Brain microvascular endothelial cell (primary cell): ENCODE data around the gene ARID4B.
"Not testable (repeated sequence)": the region's sequence is repeated elsewhere in the genome, so short reads cannot be mapped to it uniquely, and the experiment has no call there.

Source experiments
- DNase-seq: peaks from one replicate; pipeline ENCODE4 v3.0.0-alpha.2; 2020
- H3K27ac ChIP-seq: fragments of 250-450 bp; sonication (Bioruptor Pico); 2 replicates; pipeline ENCODE4 v1.5.1; 2020; ENCODE audit warnings: mild to moderate bottlenecking, moderate library complexity
- H3K27me3 ChIP-seq: fragments of 250-450 bp; sonication (Bioruptor Pico); replicated peaks from 2 replicates; pipeline ENCODE4 v1.5.1; 2020; ENCODE audit warnings: mild to moderate bottlenecking
- H3K36me3 ChIP-seq: fragments of 250-450 bp; sonication (Bioruptor Pico); replicated peaks from 2 replicates; pipeline ENCODE4 v1.5.1; 2020; ENCODE audit warnings: mild to moderate bottlenecking
- H3K4me3 ChIP-seq: 2 replicates; pipeline ENCODE4 v1.5.1; 2011; ENCODE audit warnings: low read depth, mild to moderate bottlenecking, control low read depth, low read length, moderate library complexity
- in situ Hi-C: cut with HindIII; loops from 2 replicates; pipeline ENCODE4 v1.10.0; 2017; ENCODE audit warnings: low sequenced_read_pairs, low pct_ligation_motif_present
- TF ChIP-seq, protein P1 (sequence below): IDR thresholded peaks from 2 replicates; pipeline ENCODE4 v1.5.1; 2011; ENCODE audit warnings: low read depth, mild to moderate bottlenecking, moderate library complexity, low read length, control low read depth, inconsistent platforms; ENCODE audit errors: missing control alignments

Gene ARID4B

DNA sequence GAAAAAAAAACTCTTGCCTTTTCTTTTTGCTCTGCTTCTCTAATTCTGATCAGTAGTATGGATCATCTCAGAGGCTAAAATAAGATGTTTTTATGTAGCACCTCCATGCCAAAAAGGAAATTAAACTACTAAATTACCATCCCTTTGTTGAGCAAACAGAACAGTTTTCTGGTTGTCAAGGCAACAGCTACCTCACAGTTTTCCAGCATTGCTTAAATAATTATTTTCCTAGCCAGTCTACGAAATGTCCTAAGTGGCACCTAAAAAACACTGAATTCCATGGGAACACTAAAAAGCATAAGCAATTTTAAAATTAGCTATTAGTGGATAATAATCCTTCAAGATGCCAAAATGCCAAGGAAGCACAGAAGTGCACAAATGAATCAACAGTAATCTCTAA, 61.7 kb downstream of the ARID4B start:
- no peaks in the 10 kb centered on the region for H3K36me3 ChIP-seq
- no peak overlapping the region for H3K27ac ChIP-seq
- DNase-seq = no peak
- TF ChIP-seq, protein P1, sequence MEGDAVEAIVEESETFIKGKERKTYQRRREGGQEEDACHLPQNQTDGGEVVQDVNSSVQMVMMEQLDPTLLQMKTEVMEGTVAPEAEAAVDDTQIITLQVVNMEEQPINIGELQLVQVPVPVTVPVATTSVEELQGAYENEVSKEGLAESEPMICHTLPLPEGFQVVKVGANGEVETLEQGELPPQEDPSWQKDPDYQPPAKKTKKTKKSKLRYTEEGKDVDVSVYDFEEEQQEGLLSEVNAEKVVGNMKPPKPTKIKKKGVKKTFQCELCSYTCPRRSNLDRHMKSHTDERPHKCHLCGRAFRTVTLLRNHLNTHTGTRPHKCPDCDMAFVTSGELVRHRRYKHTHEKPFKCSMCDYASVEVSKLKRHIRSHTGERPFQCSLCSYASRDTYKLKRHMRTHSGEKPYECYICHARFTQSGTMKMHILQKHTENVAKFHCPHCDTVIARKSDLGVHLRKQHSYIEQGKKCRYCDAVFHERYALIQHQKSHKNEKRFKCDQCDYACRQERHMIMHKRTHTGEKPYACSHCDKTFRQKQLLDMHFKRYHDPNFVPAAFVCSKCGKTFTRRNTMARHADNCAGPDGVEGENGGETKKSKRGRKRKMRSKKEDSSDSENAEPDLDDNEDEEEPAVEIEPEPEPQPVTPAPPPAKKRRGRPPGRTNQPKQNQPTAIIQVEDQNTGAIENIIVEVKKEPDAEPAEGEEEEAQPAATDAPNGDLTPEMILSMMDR = no peak
- no peak overlapping the region for H3K4me3 ChIP-seq
- no peaks in the 10 kb centered on the region for H3K27me3 ChIP-seq
- in situ Hi-C loops = no loop called here

DNA sequence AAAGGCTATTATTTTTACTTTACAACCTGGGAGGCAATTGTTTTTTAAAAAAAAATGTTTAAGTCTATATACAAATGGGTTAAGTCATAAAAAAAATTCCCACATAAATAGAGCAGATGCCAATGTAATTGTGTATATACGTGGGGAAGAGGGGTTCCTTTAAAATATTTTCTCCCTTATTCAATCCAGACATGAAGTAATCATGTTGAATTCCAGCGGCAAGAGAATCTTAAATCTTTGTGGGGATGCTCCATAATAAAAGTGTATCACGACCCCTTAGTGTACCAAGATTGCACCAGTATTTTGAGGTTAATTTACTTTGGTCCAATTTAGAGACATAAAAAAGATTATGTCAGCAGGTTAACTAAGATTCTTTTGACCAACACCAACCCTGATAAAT, 62.1 kb downstream of the ARID4B start:
- DNase-seq = no peak
- H3K27ac ChIP-seq = no peak overlapping the region
- TF ChIP-seq, protein P1 = no peak
- no peak overlapping the region for H3K4me3 ChIP-seq
- no peaks in the 10 kb centered on the region for H3K27me3 ChIP-seq
- no peaks in the 10 kb centered on the region for H3K36me3 ChIP-seq
- in situ Hi-C loops = no loop called here

DNA sequence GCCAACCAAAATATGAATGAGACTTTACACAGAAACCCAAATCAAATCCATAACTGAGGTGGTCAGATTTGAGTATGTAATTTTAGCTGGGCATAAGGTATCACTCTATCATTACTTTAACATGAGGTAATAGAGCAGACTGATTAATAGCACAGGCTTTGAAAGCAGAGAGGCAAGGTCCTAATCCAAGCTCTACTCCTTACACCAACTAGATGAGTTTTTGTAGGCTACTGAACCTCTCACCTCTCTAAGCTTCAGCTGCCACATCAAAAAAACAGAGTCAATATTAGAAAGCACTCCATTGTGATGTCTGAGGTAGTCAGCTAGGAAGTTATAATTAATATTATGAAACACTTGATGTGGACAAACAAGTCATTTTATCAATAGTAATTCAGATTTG, 63.7 kb downstream of the ARID4B start:
- no peak overlapping the region for H3K27ac ChIP-seq
- DNase-seq = no peak
- in situ Hi-C loops = no loop called here
- H3K27me3 ChIP-seq = no peaks in the 10 kb centered on the region
- TF ChIP-seq, protein P1 = no peak
- H3K36me3 ChIP-seq = no peaks in the 10 kb centered on the region
- H3K4me3 ChIP-seq = no peak overlapping the region

DNA sequence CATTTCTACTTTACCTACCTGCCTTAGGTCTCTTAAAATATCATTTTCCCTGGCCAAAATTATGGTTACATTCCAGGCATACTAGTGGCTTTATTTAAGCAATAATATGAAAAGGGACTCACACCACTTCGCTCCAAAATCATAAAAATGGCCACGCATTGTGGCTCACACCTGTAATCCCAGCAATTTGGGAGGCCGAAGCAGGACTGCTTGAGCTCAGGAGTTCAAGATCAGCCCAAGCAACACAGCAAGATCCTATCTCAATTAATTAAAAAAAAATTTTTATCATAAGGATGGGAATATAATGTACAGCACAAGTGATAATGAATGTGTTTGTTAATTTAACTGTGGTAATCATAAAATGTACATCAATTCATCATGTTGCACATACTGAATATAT, 65.4 kb downstream of the ARID4B start:
- Histone ChIP-seq H3K27me3 (no peaks in the 10 kb centered on the region), H3K27ac (no peak overlapping the region), H3K4me3 (no peak overlapping the region), H3K36me3 (no peaks in the 10 kb centered on the region)
- TF ChIP-seq, protein P1 = no peak
- in situ Hi-C loops = no loop called here
- DNase-seq = no peak

DNA sequence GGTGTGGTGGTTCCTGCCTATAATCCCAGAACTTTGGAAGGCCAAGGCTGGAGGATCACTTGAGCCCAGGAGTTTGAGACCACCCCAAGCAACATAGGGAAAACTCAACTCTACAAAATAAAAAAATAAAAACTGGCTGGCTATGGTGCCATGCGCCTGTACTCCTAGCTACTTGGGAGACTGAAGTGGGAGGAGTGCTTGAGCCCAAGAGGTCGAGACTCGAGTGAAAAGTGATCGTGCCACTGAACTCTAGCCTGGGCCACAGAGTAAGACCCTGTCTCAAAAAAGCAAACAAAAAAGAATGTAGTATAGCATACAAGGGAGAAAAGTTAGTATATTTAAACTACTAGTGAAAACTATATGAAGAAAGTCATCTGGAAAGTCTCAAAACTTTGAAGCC, 66.7 kb downstream of the ARID4B start:
- in situ Hi-C loops = no loop called here
- no peak overlapping the region for H3K27ac ChIP-seq
- H3K4me3 ChIP-seq = no peak overlapping the region
- no peaks in the 10 kb centered on the region for H3K36me3 ChIP-seq
- DNase-seq = no peak
- no peaks in the 10 kb centered on the region for H3K27me3 ChIP-seq
- TF ChIP-seq, protein P1 = no peak

DNA sequence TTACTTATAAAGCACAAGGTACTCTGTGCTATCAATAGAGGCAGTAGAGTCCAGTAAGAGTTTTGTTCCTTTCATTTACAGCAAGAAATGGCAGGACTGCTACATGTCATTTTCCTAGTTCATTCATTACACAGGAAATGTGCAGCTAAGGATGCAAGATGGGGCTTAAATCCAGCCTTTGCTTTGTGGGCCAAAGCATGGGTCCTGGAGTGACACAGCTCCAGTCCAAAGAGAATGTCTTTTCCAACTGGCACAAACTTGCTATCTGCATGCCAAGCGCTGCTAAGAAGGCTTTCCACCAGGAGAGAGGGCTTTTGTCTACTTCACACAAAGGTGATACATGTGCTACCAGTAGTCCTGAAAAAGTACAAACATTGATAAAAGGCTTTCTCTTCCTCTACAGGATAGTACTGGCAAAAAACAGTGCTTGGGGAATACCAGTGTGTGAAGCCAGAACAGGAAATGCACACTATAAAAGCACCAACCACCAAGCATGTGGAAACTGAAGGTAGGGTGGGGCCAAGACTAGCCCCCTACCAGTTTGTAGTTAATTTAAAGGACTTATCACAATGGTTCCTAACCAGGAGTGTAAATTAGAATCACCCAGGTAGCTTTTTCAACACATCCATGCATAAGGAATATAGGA, 68.7 kb downstream of the ARID4B start:
- TF ChIP-seq, protein P1 = no peak
- Histone ChIP-seq H3K27me3 (no peaks in the 10 kb centered on the region), H3K36me3 (no peaks in the 10 kb centered on the region), H3K4me3 (no peak overlapping the region), H3K27ac (no peak overlapping the region)
- DNase-seq = no peak
- in situ Hi-C loops = no loop called here

DNA sequence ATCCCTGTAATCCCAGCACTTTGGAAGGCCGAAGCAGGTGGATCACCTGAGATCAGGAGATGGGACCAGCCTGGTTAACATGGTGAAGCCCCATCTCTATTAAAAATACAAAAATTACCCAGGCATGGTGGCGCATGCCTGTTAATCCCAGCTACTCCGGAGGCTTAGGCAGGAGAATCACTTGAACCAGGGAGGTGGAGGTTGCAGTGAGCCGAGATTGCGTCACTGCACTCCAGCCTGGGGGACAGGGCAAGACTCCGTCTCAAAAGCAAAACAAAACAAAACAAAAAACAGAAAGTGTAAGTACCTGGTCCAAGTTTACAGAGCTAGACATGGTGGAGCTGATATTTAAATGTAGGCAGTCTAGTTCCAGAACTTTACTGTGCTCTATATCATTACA, 69.9 kb downstream of the ARID4B start:
- H3K27me3 ChIP-seq, H3K36me3 ChIP-seq, H3K27ac ChIP-seq, DNase-seq, in situ Hi-C loops, H3K4me3 ChIP-seq: not testable (repeated sequence)
